IMR-90 (cell line): ENCODE data around the gene MMP2. TPM values are rescaled to one million over a fixed set of nuclear protein-coding genes. Genes with fewer than 3 reads are reported as not detected.

Experiments used
- ATAC-seq: fragments of 200-7000 bp; cut with Tn5 transposase; 2 replicates; pipeline ENCODE4 v1.9.1; 2020; ENCODE audit warnings: low read depth, mild to moderate bottlenecking, moderate library complexity
- BruUV-seq: library from RNA; stranded (reverse); fragments of 400-500 nt; replicated peaks from 2 replicates; lab custom pipeline; 2021; lab: Mats Ljungman, UMichigan
- CTCF ChIA-PET: fragments of 300-600 bp; formaldehyde crosslinking; extraction: SDS; loops from one replicate; lab custom pipeline; 2021; ENCODE audit warnings: antibody characterized with exemption; lab: Yijun Ruan, JAX
- POLR2A ChIA-PET: fragments of 300-600 bp; sonication (Branson Sonifier 250); formaldehyde crosslinking; loops from one replicate; lab custom pipeline; 2022; ENCODE audit warnings: antibody characterized with exemption; ENCODE audit not compliant: unreplicated experiment; lab: Charles Lee
- DNase-seq: peaks from one replicate; pipeline ENCODE4 v3.0.0; 2013
- H2AFZ ChIP-seq: replicated peaks from 2 replicates; pipeline ENCODE3; 2013; ENCODE audit warnings: low read length, mild to moderate bottlenecking; ENCODE audit not compliant: poor library complexity
- H2AK5ac ChIP-seq: 2 replicates; pipeline ENCODE4 v1.6.1; 2013; ENCODE audit warnings: low read depth, low read length, inconsistent platforms
- H2AK9ac ChIP-seq: replicated peaks from 2 replicates; pipeline ENCODE3; 2013; ENCODE audit warnings: mild to moderate bottlenecking, low read depth, low read length, moderate library complexity; ENCODE audit not compliant: poor library complexity
- H2BK120ac ChIP-seq: 2 replicates; pipeline ENCODE4 v1.6.1; 2013; ENCODE audit warnings: low read depth, low read length, inconsistent platforms
- H2BK15ac ChIP-seq: 3 replicates; pipeline ENCODE4 v1.6.1; 2013; ENCODE audit warnings: low read depth, low read length, inconsistent platforms
- H2BK20ac ChIP-seq: 2 replicates; pipeline ENCODE4 v1.6.1; 2013; ENCODE audit warnings: low read depth, mild to moderate bottlenecking, inconsistent platforms, low read length, moderate library complexity
- H2BK5ac ChIP-seq: 2 replicates; pipeline ENCODE4 v1.6.1; 2013; ENCODE audit warnings: mild to moderate bottlenecking, low read depth, low read length, inconsistent platforms; ENCODE audit not compliant: poor library complexity, severe bottlenecking
- H3K14ac ChIP-seq: replicated peaks from 2 replicates; pipeline ENCODE4 v1.6.1; 2013; ENCODE audit warnings: low read depth, low read length, inconsistent platforms
- H3K18ac ChIP-seq: 2 replicates; pipeline ENCODE4 v1.6.1; 2013; ENCODE audit warnings: low read depth, low read length, control low read depth
- H3K23ac ChIP-seq: 2 replicates; pipeline ENCODE4 v1.6.1; 2013; ENCODE audit warnings: low read depth, low read length, inconsistent platforms
- H3K27ac ChIP-seq: 2 replicates; pipeline ENCODE4 v1.5.1; 2013; ENCODE audit warnings: mild to moderate bottlenecking, control low read depth, low read length; ENCODE audit not compliant: insufficient read depth
- H3K27me3 ChIP-seq: 2 replicates; pipeline ENCODE4 v1.6.1; 2013; ENCODE audit warnings: low read length; ENCODE audit not compliant: control insufficient read depth, insufficient read depth
- H3K36me3 ChIP-seq: 2 replicates; pipeline ENCODE4 v1.6.1; 2013; ENCODE audit warnings: low read length, mixed read lengths; ENCODE audit not compliant: control insufficient read depth, insufficient read depth
- H3K4ac ChIP-seq: 2 replicates; pipeline ENCODE4 v1.6.1; 2013; ENCODE audit warnings: low read depth, low read length, inconsistent platforms
- H3K4me1 ChIP-seq: 2 replicates; pipeline ENCODE4 v1.6.1; 2013; ENCODE audit warnings: low read length, mixed read lengths; ENCODE audit not compliant: control insufficient read depth, insufficient read depth
- H3K4me2 ChIP-seq: 2 replicates; pipeline ENCODE4 v1.6.1; 2013; ENCODE audit warnings: low read depth, mild to moderate bottlenecking, control low read depth, low read length, moderate library complexity
- H3K4me3 ChIP-seq: 2 replicates; pipeline ENCODE4 v1.5.1; 2013; ENCODE audit warnings: low read depth, mild to moderate bottlenecking, control low read depth, low read length, moderate library complexity; ENCODE audit not compliant: insufficient read depth
- H3K56ac ChIP-seq: 2 replicates; pipeline ENCODE4 v1.6.1; 2013; ENCODE audit warnings: low read length, inconsistent platforms; ENCODE audit not compliant: insufficient read depth; ENCODE audit errors: extremely low read depth
- H3K79me1 ChIP-seq, 2 experiments: 2 replicates each; pipeline ENCODE4 v1.6.1; 2013; ENCODE audit warnings: low read length in 2 of 2, inconsistent platforms in 1 of 2, low read depth in 1 of 2
- H3K9ac ChIP-seq: 2 replicates; pipeline ENCODE4 v1.6.1; 2013; ENCODE audit warnings: low read depth, low read length, control low read depth
- H3K9me1 ChIP-seq: 2 replicates; pipeline ENCODE4 v1.6.1; 2013; ENCODE audit warnings: low read length, inconsistent platforms; ENCODE audit not compliant: insufficient read depth
- H3K9me3 ChIP-seq: 2 replicates; pipeline ENCODE4 v1.6.1; 2013; ENCODE audit warnings: low read length; ENCODE audit not compliant: control insufficient read depth, insufficient read depth
- H4K20me1 ChIP-seq: 2 replicates; pipeline ENCODE4 v1.6.1; 2013; ENCODE audit warnings: low read length, inconsistent platforms; ENCODE audit not compliant: insufficient read depth
- H4K5ac ChIP-seq: 2 replicates; pipeline ENCODE4 v1.6.1; 2013; ENCODE audit warnings: mild to moderate bottlenecking, low read depth, low read length, control low read depth
- H4K8ac ChIP-seq, 2 experiments: 2 replicates each; pipeline ENCODE4 v1.6.1; 2013; ENCODE audit warnings: low read depth in 2 of 2, low read length in 2 of 2, control low read depth in 1 of 2, inconsistent platforms in 1 of 2
- H4K91ac ChIP-seq: 2 replicates; pipeline ENCODE4 v1.6.1; 2013; ENCODE audit warnings: low read depth, low read length, inconsistent platforms; ENCODE audit not compliant: insufficient read depth
- BHLHE40 ChIP-seq: fragments of 150-350 bp; IDR thresholded peaks from 2 replicates; pipeline ENCODE4 v1.6.1; 2016; ENCODE audit warnings: mild to moderate bottlenecking, low read depth, low read length
- CEBPB ChIP-seq: IDR thresholded peaks from 2 replicates; pipeline ENCODE4 v1.6.1; 2012; ENCODE audit warnings: low read depth, low read length, improper control_type of control experiment
- CHD1 ChIP-seq: IDR thresholded peaks from 2 replicates; pipeline ENCODE4 v1.6.1; 2012; ENCODE audit warnings: low read depth, low read length, improper control_type of control experiment
- FOS ChIP-seq: fragments of 150-350 bp; IDR thresholded peaks from 2 replicates; pipeline ENCODE4 v1.6.1; 2016; ENCODE audit warnings: low read depth, low read length
- MAFK ChIP-seq: IDR thresholded peaks from 2 replicates; pipeline ENCODE4 v1.6.1; 2012; ENCODE audit warnings: low read depth, low read length, improper control_type of control experiment
- MAZ ChIP-seq: IDR thresholded peaks from 2 replicates; pipeline ENCODE4 v1.6.1; 2012; ENCODE audit warnings: low read depth, mild to moderate bottlenecking, low read length, improper control_type of control experiment, moderate library complexity, borderline replicate concordance
- MXI1 ChIP-seq: IDR thresholded peaks from 2 replicates; pipeline ENCODE4 v1.6.1; 2012; ENCODE audit warnings: low read depth, mild to moderate bottlenecking, low read length, moderate library complexity, borderline replicate concordance
- NFE2L2 ChIP-seq: fragments of 150-350 bp; IDR thresholded peaks from 2 replicates; pipeline ENCODE4 v1.6.1; 2016; ENCODE audit warnings: low read depth, mild to moderate bottlenecking, low read length
- POLR2A ChIP-seq: IDR thresholded peaks from 2 replicates; pipeline ENCODE4 v1.6.1; 2012; ENCODE audit warnings: mild to moderate bottlenecking, low read depth, low read length
- RAD21 ChIP-seq: IDR thresholded peaks from 2 replicates; pipeline ENCODE4 v1.6.1; 2012; ENCODE audit warnings: low read length, improper control_type of control experiment
- RCOR1 ChIP-seq: IDR thresholded peaks from 2 replicates; pipeline ENCODE4 v1.6.1; 2012; ENCODE audit warnings: mild to moderate bottlenecking, low read length, improper control_type of control experiment; ENCODE audit not compliant: insufficient replicate concordance
- RFX5 ChIP-seq: IDR thresholded peaks from 2 replicates; pipeline ENCODE4 v1.8.0; 2012; ENCODE audit warnings: low read depth, mild to moderate bottlenecking, low read length, moderate library complexity
- SMC3 ChIP-seq: fragments of 150-350 bp; IDR thresholded peaks from 2 replicates; pipeline ENCODE4 v1.6.1; 2016; ENCODE audit warnings: low read depth, mild to moderate bottlenecking, antibody characterized with exemption, low read length, moderate library complexity
- WGBS, 2 experiments: methylation state at CpG; one replicate each; pipeline versions ENCODE4 v1.1.5 to v1.1.7; 2013; ENCODE audit warnings: missing lambda C conversion rate in 2 of 2; ENCODE audit not compliant: insufficient read length in 1 of 2; ENCODE audit errors: extremely low coverage in 2 of 2; 5-methylcytosine and 5-hydroxymethylcytosine counted together
- dilution Hi-C: fragments of 300-500 bp; cut with HindIII; formaldehyde crosslinking; loops from one replicate; pipeline ENCODE4 v1.14.3; 2018; ENCODE audit warnings: low sequenced_read_pairs; ENCODE audit not compliant: unreplicated experiment
- in situ Hi-C: fragments of 300-500 bp; cut with MboI; formaldehyde crosslinking; loops from 3 replicates; pipeline ENCODE4 v1.14.3; 2019; ENCODE audit warnings: low sequenced_read_pairs, inconsistent platforms, mixed read lengths
- intact Hi-C: fragments of 100-400 bp; cut with micrococcal nuclease; formaldehyde crosslinking; loops from 2 replicates; pipeline ENCODE4 v1.10.0; 2022
- polyA plus RNA-seq, 3 experiments: library from polyadenylated mRNA; depleted of rRNA; stranded (reverse); fragments of >200 nt; gene quantifications; 2 replicates each; pipeline ENCODE4 v1.2.3, GENCODE V29; 2012; ENCODE audit warnings: low replicate concordance in 1 of 3
- total RNA-seq: library from RNA; depleted of rRNA; stranded (reverse); fragments of >200 nt; gene quantifications from 2 replicates; pipeline ENCODE4 v1.2.3, GENCODE V29; 2012
- TF ChIP-seq, protein P1 (sequence below): fragments of 150-350 bp; IDR thresholded peaks from 2 replicates; pipeline ENCODE4 v1.6.1; 2016; ENCODE audit warnings: low read depth, mild to moderate bottlenecking, low read length, moderate library complexity, borderline replicate concordance
- TF ChIP-seq, protein P2 (sequence below): conservative IDR thresholded peaks from 2 replicates; pipeline ENCODE4 v1.5.1; 2012; ENCODE audit warnings: mild to moderate bottlenecking, low read depth, low read length, improper control_type of control experiment

MMP2 gene
- total and polyA plus RNA-seq, 2 of the 4 experiments (the other 2 are of a cell fraction), result 240 to 574 TPM

DNA sequence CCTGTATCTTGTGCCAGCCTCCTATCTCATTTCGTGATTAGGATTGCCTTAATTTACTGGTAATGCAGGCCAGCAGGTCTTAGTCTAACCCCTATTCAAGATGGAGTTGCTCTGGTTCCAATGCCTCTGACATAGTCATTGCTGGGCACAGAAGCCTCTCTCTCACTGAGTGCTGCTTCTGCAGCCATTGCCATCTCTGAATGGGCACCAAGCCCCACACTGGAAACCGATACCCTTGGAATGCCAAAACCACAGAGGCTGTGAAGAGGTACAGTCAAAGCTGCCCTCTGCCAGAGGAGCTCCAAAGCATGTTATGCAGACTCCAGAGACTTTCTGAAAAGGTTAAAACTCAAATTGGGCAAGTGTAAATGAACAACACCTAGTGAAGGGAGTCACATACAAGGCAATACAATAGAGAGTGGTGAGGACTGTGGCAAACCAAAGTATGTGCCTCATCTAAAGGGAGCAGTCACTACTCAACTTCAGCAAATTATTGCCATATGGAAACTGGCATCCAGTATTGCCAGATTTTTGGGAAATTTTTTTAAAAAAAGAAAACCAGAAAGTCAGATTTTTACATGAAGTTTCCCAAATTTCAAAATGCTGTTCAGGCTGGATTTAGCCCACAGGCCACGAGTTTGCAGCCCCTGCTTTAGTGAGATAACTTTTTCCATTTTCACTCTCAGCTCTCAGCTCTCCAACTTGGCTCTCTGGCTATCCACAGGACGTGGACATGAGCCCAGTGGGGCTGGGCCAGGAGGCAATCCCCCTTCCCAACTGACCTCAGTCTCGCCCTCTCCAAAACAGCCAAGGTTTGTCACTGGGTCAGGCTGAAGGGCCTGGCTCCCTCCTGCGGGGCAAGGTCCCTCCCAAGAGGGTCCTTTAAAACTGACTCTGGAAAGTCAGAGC lies 2.1 kb upstream of the MMP2 start:
- no peak overlapping the region for H3K23ac ChIP-seq
- H3K27ac ChIP-seq, result no peak overlapping the region
- no peaks in the 10 kb centered on the region for H3K27me3 ChIP-seq
- H3K56ac ChIP-seq, result no peak overlapping the region
- H2BK120ac ChIP-seq, result peak overlapping the region; percentile 32; the same call in 1 of the 2 replicates
- DNase-seq (no peak), ATAC-seq (no peak)
- peaks cover 15% of the 10 kb centered on the region; the same call in 1 of the 2 replicates for H4K20me1 ChIP-seq
- H3K4ac ChIP-seq, result peak overlapping the region; percentile 45; the same call in 1 of the 2 replicates
- H4K91ac ChIP-seq, result peak overlapping the region; percentile 47; the same call in 1 of the 2 replicates
- no peak overlapping the region; the same call in 1 of the 2 replicates for H2BK20ac ChIP-seq
- peak overlapping the region; percentile 83 for H2AK9ac ChIP-seq
- 67% methylated on average over 1 of the region's 6 CpGs; no CpG with 5 or more reads in 1 of the 2 experiments for WGBS, 2 experiments
- no peak overlapping the region for H3K18ac ChIP-seq
- no peaks in the 10 kb centered on the region for H3K9me3 ChIP-seq
- no peak overlapping the region for H3K9ac ChIP-seq
- H2BK15ac ChIP-seq, result no peak overlapping the region
- dilution Hi-C loops, result no loop called here
- ChIA-PET POLR2A (no interaction called here), CTCF (no interaction called here)
- H3K36me3 ChIP-seq, result 0 out of 2 replicates have a peak, but pooled peaks cover 1% of the 10 kb centered on the region
- no peak overlapping the region for H2BK5ac ChIP-seq
- H3K4me2 ChIP-seq, result no peak overlapping the region
- no peak overlapping the region for H4K8ac ChIP-seq
- intact Hi-C loops, result no loop called here
- no peak overlapping the region for H4K5ac ChIP-seq
- H2AFZ ChIP-seq, result no peak overlapping the region
- no peak overlapping the region for H3K4me3 ChIP-seq
- BruUV-seq, result no TSS peak
- peak overlapping the region; percentile 1; the same call in 1 of the 2 replicates for H3K14ac ChIP-seq
- in situ Hi-C loops, result loop anchor here (25.0 kb wide), 1 partner anchor 885 kb away; no protein-coding TSS in a partner anchor
- H3K4me1 ChIP-seq, result peaks cover 16% of the 10 kb centered on the region
- peaks cover 4% of the 10 kb centered on the region for H3K9me1 ChIP-seq
- peaks cover 20 to 23% of the 10 kb centered on the region in 2 experiments for H3K79me1 ChIP-seq
- H2AK5ac ChIP-seq, result peak overlapping the region; percentile 59
- no peak for TF ChIP-seq MAZ
- TF ChIP-seq SMC3, result no peak
- no peak for TF ChIP-seq RFX5
- no peak for TF ChIP-seq POLR2A
- TF ChIP-seq BHLHE40, result no peak
- no peak for TF ChIP-seq MAFK
- no peak for TF ChIP-seq CEBPB
- no peak for TF ChIP-seq FOS
- TF ChIP-seq RAD21, result no peak
- no peak for TF ChIP-seq RCOR1
- TF ChIP-seq, protein P1, sequence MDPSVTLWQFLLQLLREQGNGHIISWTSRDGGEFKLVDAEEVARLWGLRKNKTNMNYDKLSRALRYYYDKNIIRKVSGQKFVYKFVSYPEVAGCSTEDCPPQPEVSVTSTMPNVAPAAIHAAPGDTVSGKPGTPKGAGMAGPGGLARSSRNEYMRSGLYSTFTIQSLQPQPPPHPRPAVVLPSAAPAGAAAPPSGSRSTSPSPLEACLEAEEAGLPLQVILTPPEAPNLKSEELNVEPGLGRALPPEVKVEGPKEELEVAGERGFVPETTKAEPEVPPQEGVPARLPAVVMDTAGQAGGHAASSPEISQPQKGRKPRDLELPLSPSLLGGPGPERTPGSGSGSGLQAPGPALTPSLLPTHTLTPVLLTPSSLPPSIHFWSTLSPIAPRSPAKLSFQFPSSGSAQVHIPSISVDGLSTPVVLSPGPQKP, result no peak
- TF ChIP-seq MXI1, result no peak
- no peak for TF ChIP-seq CHD1
- TF ChIP-seq NFE2L2, result no peak
- TF ChIP-seq, protein P2, sequence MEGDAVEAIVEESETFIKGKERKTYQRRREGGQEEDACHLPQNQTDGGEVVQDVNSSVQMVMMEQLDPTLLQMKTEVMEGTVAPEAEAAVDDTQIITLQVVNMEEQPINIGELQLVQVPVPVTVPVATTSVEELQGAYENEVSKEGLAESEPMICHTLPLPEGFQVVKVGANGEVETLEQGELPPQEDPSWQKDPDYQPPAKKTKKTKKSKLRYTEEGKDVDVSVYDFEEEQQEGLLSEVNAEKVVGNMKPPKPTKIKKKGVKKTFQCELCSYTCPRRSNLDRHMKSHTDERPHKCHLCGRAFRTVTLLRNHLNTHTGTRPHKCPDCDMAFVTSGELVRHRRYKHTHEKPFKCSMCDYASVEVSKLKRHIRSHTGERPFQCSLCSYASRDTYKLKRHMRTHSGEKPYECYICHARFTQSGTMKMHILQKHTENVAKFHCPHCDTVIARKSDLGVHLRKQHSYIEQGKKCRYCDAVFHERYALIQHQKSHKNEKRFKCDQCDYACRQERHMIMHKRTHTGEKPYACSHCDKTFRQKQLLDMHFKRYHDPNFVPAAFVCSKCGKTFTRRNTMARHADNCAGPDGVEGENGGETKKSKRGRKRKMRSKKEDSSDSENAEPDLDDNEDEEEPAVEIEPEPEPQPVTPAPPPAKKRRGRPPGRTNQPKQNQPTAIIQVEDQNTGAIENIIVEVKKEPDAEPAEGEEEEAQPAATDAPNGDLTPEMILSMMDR, result no peak
